G401.6 (cell line): ENCODE measurements around the gene UBE2Q2.
A peak's percentile ranks its signal among the peaks of the same experiment; 100 is the strongest.
"Not testable (repeated sequence)": the region's sequence is repeated elsewhere in the genome, so short reads cannot be mapped to it uniquely, and the experiment has no call there.

ENCODE experiments used
- FAIRE-seq: peaks from 2 replicates; lab custom pipeline; 2012; peaks lifted over from hg19 to GRCh38; lab: Jason Lieb, UNC

UBE2Q2 gene

DNA sequence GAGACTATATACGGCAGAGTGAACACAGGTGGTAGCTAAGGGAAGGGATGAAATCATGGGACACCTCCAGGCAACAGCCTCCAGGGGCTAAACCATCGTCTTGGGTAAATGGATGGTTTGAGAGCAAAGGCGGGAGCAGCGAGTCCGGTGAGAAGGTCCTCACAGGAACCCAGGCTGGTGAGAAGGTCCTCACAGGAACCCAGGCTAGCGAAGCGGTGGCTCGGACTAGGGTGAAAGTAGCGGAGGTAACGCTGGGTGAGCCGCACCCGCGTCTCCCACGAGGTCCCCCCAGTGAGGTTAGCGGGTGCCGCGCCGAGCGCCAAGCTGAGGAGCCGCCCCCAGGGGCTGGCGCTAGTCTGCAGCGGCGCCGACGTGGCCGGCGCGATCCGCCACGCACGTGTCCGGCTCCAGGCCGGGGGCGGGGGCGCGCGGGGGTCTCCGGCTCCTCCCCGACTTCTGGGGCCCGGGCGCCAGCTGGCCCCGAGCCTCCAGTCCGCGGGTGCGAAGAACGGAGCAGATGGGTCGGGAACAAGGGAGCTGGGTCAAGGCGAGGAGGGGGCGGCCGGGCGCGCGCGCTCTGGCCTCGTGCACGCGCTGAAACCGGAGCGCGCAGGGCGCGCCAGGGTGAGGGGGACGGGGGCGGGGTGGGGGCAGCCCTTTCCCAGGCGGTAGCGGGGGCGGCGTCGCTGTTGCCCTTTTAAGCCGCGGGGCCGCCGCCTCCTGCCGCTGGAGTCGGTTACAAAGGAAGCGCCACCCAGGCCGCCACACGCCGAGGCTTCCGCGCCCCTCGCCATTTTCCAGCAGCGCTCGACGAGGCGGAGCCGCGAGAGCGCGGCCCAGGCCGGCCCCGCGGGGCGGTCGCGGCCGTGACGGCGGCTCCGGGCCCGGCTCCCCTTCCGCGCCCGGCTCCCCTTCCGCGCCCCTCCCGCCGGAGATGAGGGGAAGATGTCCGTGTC lies at the start of gene UBE2Q2:
TSS of gene UBE2Q2 (plus strand) at position 726 of the 956 bp plus-strand sequence. CDS start at position 946, 220 bp downstream.
- FAIRE-seq, result no peak

DNA sequence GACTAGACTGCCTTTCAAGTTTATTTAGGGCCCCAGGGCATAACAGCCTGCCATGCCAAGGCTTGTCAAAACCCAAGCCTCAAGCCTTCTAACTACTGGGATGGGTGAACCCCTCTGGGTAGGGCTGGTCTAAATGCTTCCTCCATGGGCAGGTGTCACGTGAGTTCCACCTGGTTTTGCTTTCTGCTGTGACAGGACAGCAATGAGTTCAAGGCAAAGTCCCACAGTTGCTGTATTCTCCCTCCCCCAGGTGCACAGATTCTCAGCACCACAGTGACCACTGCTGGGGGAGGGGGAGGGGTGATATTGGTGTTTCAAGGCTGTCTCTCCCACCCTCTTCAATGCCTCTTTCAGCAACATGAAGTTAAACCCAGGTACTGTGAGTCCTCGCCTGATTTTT lies 46.9 kb upstream of the UBE2Q2 start:
- no peak for FAIRE-seq

DNA sequence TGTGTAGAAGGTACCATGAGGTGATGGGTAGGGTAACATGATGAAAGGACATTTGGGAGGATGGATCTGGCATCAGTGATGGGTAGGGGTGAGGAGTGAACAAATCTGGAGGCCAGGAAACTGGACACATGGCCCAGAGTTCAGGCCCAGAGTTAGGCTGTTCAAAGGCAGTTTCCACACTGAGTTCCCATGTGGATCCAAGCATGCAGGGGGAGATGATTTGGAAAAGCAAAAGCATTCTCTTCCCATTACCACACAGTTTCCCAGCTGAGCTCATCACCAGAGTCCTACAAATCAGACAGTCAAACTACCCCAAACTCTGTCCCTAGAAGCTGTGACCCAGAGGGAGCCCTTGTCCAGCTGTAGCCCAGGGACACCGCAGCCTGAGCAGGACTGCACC lies 46.1 kb upstream of the UBE2Q2 start:
- not testable (repeated sequence) for FAIRE-seq

DNA sequence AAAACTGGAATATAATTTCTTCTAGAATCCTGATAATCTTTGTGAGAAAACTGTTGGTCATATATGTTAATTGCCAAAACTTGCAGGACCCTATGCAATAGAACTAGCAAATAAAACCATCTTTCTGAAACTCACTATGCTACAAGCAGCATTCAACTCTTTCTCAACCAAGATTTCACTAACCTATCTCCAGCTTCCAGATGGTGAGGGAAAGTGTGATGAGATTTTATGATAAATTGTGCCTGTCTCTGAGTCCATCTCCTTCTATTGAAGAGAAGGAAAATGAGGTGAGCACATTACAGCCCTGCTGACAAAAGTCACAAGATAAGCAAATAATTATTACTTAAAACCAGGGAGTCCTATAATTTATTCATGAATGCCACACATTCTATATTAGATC lies 44.1 kb upstream of the UBE2Q2 start:
- no peak for FAIRE-seq

DNA sequence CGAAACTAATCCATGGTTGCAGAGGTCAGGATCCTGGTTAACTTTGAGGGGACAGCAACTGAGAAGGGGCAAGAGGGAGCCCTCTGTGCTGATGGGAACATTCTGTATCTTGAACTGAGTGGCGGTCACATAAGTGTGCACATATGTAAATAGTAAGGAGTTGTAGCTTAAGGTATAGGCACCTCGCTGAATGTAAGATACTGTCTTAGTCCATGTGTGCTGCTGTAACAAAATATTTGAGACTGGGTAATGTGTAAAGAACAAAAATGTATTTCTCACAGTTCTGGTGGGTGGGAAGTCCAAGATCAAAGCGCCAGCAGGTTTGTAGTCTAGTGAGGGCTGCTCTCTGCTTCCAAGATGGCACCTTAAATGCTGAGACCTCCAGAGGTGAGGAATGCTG lies 42.8 kb upstream of the UBE2Q2 start:
- not testable (repeated sequence) for FAIRE-seq

DNA sequence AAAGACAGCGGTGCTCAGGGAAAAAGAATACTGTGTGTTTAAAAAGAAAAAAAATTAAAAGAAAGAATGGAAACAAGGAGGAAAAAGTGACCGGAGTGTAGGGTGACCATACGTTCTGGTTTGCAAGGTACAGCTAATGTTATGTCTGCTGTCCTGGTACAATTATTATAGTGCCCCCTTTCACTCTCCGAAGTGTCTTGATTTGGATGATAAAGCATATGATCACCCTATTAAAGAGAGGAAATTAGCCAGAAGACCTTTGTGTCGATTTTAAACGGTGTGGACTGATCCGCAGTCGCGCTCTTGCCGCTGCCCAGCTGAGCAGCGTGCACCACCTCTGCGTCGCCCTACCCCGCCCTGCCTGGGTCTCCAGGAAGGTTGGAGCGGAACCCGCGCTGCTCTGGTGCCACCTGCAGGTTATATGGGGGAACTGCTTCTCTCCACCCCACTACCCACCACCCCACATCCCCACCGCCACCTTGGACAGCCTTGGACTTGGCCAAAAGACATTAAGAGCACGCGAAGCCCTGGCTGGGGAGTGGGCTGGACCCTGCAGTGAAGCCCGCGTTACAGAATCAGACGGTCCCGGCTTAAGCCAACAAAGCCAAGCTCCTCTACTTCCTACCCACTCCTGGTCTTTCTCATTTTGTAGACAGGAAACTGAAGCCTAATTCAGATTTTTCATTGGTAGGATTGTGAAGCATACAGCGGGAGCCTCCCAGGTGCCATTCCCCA lies 41.2 kb upstream of the UBE2Q2 start:
- no peak for FAIRE-seq

DNA sequence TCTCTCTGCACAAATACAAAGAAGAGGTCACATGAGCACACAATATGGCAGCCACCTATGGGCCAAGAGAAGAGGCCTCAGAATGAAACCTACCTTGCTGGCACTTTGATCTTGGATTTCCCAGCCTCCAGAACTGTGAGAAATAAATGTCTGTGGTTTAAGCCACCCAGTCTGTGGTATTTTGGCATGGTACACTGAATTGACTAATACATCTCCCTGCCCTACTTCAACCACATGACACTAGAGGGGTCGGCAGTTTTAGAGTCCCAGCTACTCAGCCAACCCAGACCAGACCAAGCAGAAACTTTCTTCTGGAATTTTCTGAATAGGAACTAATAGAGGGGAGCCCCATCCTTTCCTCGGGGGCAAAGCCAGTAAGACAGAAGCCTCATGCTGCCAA lies 35.8 kb upstream of the UBE2Q2 start:
- not testable (repeated sequence) for FAIRE-seq

DNA sequence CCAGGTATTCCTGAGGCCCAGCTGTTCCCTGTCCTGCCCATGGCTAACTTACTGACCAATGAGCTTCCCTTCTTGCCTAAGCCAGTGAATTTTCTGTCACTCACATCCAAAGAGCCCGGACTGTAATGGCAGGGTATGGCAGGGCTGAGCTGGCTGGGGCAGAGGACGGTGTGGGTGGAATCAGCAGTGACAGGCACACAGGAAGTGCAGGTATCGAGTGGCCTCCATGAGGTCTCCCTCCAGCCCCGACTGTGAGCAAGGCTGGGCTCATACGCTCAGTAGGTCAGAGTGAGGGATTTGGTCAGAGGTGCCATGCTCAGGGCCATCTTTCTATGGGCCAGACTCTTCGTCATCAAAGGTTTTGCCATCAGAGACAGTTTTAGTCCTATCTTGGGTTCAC lies 35.2 kb upstream of the UBE2Q2 start:
- FAIRE-seq, result not testable (repeated sequence)

DNA sequence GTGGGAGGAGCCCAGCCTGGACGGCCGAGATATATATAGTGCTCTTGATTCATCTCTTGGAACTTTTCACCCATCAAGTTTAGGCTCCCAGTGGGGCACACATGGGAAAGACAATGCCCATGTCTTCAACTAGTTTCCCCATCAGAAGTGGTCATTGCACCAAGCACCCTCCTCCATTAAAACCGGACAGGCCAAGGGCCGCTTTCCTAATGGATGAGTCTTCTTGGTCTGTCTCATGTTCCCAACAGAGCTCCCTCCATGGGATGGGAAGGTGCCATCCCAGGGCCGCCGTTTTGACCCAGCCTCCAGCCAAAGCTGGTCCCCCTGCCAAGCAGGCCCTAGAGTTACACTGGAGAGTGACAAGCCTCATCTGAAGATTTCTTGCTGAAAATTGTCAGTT lies 34.7 kb upstream of the UBE2Q2 start:
- no peak for FAIRE-seq

DNA sequence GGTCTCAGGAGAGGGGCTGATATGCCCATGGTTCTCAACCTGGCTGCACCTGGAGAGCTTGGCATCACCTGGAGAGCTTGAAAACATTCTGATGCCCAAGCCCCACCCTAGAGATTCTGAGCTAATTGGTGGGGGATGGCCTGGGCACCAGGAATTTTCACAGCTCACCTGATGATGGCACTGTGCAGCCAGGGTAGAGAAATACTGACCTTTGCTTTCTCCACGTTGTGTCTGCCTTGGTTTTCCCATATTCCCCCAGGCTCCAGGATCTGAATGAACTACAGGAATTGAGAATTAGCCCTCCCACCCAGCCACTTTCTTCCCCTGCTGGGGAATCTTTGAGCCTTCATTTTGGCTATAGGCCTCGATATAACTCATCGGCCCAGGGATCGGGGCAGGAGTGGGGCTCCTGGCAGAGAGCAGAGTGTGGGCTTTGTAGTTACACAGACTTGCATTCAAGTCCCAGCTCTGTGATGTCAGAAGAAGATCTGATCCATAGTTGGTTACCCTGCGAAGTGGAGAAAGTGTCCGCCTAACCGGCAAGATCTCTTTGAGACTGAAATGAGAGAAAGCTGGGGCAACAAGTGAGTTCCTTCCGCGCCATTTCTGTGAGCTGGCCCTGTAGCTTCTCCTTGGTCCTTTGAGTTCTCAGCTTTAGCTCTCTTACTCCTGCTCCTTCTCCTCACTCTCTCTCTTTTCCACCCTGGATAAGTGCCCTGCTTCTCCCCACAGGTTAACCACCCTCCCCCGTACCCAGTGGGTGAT lies 33.1 kb upstream of the UBE2Q2 start:
- no peak for FAIRE-seq

DNA sequence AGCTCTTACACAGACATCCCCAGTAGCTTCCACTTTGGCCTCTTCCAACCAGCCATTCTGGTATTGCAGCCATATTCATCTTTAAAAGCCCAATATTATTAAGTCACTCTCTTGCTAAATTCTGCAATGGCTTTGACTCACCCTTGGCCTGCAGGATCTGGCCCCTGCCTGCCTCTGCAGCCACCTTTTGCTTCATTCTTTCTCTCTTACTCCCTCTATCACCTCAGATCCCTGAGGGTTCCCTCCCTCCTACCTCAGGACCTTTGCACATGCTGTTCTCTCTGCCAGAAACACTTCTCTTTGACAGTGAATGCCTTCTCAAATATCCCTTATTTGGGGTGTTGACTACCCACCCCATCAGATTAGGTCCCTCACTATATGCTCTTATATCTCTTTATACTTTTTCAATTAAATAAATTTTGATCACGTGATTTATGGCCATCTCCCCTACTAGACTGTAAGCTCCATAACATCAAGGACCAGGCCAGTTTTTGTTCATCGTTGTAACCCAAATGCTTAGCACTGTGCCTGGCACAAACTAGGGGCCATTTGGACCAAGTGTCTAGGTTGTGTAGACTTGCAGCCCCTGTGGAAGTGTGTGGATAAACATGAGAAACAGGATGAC lies 32.3 kb upstream of the UBE2Q2 start:
- no peak for FAIRE-seq

DNA sequence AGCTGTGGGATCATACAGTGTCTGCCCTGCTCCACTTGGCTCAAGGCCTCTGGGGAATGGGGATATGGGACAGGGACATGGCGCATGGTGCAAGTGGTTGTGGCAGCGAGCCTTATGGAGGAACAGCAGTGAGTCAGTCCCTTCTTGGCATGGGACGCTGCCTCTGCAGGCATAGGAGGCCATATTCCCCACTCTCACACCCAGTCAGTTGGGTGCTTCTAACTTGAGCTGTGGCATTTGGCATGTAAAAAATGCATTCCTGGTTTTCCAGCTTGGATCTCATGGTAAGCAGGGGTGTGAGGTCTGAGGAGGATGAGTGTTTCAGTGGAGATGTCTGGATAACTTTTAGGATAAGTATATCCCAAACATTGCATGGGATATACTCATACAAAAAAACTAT lies 31.6 kb upstream of the UBE2Q2 start:
- no peak for FAIRE-seq

DNA sequence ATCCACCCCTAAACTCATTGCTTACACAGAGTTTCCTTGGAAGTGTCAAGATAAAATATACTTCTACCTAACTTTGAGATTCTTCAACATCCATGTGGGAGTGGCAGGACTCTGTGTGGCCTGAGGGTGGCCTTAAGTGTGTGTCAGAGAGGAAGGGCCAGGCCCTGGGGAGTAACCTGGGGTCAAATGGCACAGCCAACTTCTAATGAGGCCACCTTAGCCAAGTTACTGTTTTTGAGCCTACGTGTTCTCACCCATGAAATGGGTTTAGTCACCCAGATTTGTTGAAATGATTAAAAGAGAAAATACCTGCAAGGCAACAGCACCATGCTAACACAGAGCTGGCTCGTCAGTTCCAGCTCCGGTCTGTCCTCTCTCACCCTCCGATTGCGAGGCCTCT lies 28.5 kb upstream of the UBE2Q2 start:
- no peak for FAIRE-seq

DNA sequence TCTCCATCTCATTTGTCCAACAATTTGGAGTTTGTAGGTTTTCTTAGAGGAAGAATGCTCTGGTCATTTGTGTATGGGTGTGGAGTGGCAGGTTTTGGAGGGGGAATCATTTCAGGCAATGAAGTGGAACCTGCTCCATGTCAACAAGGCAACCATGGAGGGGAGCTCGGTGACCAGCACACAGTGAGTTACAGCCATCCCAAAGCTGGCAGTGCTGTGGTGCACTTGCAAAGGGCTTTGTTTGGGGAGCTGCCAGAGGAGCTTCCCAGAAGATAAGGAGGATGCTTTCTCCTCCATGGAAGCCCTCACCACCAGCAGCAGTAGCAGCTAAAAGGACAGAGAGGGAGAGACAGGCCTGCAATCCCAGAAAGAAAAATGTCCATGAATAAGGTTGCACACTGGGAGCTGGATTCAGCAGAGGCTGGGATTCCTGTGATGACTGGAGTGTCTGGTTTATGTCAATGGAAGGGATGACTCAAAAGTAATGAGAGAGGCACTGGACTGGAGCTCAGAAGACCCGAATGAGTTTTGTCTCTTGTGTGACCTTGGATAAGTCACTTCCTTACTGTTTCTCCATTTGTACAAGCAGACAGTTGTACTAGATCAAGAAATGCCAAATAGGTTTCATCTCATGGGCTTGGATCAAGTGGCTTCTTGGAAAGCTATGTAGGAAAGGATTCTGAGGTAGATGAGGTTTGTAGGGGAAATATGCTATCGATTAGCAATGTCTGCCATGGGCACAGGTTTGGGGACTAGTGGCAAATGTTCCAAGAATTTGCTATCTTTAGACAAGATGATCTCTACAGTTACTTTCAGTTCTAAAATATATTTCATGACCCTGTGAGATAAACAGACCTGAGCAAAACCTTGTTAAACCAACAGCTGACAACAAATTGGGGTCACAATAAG lies 27.2 kb upstream of the UBE2Q2 start:
- FAIRE-seq, result no peak

DNA sequence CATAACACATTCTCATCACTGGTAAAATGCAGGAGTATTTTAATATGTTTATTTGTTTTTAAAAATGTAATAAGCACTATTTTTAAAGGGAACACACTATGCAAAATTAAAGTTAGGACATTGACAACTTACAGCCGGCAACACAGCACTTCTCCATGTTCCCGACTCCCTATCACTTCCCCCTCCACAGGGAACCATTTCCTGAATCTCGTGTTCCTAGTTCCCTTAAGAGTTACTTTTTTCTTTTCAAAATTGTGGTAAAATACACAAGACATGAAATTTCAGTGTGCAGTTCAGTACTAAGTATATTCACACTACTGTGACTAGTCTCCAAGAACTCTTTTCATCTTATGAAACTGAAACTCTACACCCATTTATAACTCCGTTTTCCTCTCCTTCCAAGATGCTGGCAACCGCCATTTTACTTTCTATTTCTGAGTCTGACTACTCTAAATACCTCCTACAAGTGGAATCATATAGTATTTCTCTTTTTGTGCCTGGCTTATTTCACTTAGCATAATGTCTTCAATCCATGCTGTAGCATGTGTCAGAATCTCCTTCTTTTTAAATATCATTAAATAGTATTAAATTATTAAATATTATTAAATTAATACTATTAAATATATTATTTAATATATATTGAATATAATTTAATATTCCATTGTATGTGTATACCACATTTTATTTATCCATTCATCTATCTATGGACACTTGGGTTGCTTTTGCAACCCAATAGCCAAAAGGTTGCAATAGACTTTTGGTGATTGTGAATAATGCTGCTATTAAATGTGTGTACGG lies 25.9 kb upstream of the UBE2Q2 start:
- FAIRE-seq, result peak; percentile 49

DNA sequence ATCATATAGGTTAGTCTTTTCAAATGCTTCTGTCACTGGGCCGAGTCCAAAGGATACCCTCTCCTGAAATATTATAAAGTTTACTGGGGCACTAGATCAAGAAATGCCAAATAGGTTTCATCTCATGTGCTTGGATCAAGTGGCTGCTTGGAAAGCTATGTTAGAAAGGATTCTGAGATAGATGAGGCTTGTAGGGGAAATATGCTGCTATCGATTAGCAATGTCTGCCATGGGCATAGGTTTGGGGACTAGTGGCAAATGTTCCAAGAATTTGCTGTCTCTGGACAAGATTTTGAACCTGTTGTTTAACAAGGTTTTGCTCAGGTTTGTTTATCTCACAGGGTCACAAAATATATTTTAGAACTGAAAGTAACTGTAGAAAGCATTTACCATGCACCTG lies 23.0 kb upstream of the UBE2Q2 start:
- no peak for FAIRE-seq

DNA sequence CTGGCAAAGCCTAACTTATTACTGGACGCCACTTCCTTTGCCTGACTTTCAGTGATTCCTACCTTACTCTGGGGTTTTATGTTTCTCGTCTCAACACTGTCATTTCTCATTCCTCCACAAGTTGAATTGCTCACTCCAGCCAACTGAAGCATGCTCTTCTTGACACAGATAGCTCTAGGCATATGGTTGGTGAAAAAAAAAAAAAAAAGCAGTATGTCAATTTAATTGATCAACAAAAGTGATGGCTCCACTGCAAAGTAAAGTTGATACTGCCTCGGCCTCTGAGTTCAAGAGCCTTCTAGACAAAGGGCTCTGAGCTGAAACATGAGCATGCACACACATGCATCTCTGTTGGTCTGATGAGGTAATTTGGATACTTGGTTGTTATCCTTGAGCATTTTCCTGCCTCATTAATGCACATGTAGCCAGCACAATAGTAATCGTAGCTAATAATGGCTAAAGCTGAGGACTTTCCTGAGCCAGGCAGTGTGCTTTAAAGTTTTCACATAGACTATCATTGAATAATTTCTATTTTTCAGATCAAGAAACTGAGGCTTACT lies 21.4 kb upstream of the UBE2Q2 start:
- no peak for FAIRE-seq

DNA sequence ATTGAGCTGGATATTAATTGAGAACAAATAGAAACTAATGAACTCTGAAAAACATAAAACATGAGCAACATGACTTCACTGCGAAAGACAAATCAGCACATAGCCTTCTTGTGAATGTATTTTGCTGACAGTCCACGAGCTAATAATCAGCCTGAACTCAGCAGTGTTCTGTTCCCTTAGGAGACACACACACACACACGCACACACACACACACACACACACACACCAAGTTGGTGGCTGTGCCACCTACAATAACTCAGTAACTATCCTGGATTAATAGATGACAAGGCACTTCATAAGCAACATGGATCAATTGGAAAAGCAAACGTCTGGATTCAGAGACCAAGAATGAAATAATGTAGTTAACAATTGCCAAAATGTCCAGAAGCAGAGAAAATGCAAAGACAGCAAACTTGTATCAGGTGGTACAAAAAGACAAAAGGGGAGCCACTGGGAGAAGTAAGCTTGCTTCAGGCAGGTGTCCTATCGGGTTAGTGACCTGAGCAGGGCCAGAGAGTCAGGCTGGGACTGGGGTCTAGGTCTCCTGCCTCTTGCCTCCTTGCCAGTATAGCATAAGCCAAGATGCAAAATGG lies 20.5 kb upstream of the UBE2Q2 start:
- FAIRE-seq, result no peak

DNA sequence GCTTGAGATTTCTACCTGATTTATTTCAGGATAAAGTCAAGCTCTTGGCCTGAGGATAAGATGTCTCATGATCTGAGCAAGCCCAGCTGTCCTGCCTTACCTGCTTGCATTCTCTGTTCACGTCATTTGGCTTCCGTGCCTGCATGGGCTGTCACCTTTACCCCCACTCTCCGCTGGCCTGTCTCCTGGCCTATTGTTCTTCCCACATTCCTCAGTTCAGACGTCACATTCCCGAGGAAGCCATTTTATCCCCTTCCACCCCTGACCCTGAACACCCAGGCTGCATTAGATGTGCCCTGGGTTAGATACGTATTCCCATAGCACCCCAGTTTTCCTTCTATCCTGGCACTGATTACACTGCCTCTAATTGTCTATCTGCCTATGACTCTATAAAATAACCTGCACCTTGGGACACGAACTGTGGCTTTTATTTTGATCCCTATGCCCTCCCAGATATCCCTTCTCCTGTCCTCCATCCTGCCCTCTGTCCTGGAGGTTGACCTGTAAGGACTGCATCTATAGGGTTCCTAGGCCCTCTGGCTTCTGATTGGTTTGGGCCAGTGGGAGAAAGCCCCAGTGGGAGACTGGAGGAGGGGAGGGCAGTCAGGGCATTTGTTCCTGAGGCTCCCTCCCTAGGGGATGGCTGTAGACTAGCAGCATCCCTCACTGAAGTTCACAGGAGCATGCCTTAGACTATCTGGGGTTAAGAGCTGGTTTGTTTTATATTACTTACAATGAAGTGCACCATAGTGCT lies 19.2 kb upstream of the UBE2Q2 start:
- no peak for FAIRE-seq
